Measurements from ENCODE around the gene EGFLAM.

Gene EGFLAM

GRCh38 chr5:38265546-38266179 lies 7.3 kb downstream of the EGFLAM start:
- peak; percentile 79 for DNase-seq (ENCODE audit: low spot score)

GRCh38 chr5:38267372-38267771 lies 9.0 kb downstream of the EGFLAM start:
- DNase-seq (ENCODE audit: low spot score) = no peak

GRCh38 chr5:38273626-38274025 lies 15.3 kb downstream of the EGFLAM start:
- DNase-seq (ENCODE audit: low spot score) = no peak

- DNase-seq (ENCODE audit: low spot score) = no peak
Observed at GRCh38 chr5:38274370-38274769, 16.0 kb downstream of the EGFLAM start.

GRCh38 chr5:38284384-38284783 lies 26.0 kb downstream of the EGFLAM start:
- DNase-seq (ENCODE audit: low spot score) = no peak

- no peak for DNase-seq (ENCODE audit: low spot score)
Observed at GRCh38 chr5:38285226-38285625, 26.9 kb downstream of the EGFLAM start.

- no peak for DNase-seq (ENCODE audit: low spot score)
Observed at GRCh38 chr5:38286002-38286401, 27.6 kb downstream of the EGFLAM start.

GRCh38 chr5:38287124-38287523 lies 28.8 kb downstream of the EGFLAM start:
- no peak for DNase-seq (ENCODE audit: low spot score)

- DNase-seq (ENCODE audit: low spot score) = no peak
Observed at GRCh38 chr5:38289457-38289856, 31.1 kb downstream of the EGFLAM start.

GRCh38 chr5:38290028-38290653 lies 31.8 kb downstream of the EGFLAM start:
- DNase-seq (ENCODE audit: low spot score) = no peak

GRCh38 chr5:38291355-38291754 lies 33.0 kb downstream of the EGFLAM start:
- DNase-seq (ENCODE audit: low spot score) = no peak

- DNase-seq (ENCODE audit: low spot score) = no peak
Observed at GRCh38 chr5:38292228-38292627, 33.9 kb downstream of the EGFLAM start.

- DNase-seq (ENCODE audit: low spot score) = no peak
Observed at GRCh38 chr5:38295751-38296150, 37.4 kb downstream of the EGFLAM start.

- no peak for DNase-seq (ENCODE audit: low spot score)
Observed at GRCh38 chr5:38297830-38298608, 39.7 kb downstream of the EGFLAM start.

- DNase-seq (ENCODE audit: low spot score) = no peak
Observed at GRCh38 chr5:38299585-38299984, 41.2 kb downstream of the EGFLAM start.

- DNase-seq (ENCODE audit: low spot score) = no peak
Observed at GRCh38 chr5:38305148-38305547, 46.8 kb downstream of the EGFLAM start.

- DNase-seq (ENCODE audit: low spot score) = no peak
Observed at GRCh38 chr5:38307845-38308244, 49.5 kb downstream of the EGFLAM start.

- peak; percentile 64 for DNase-seq (ENCODE audit: low spot score)
Observed at GRCh38 chr5:38316544-38317224, 58.3 kb downstream of the EGFLAM start.

- DNase-seq (ENCODE audit: low spot score) = no peak
Observed at GRCh38 chr5:38317868-38318267, 59.5 kb downstream of the EGFLAM start.

- DNase-seq (ENCODE audit: low spot score) = peak; percentile 17
Observed at GRCh38 chr5:38319491-38319890, 61.1 kb downstream of the EGFLAM start.

GRCh38 chr5:38321978-38322377 lies 63.6 kb downstream of the EGFLAM start:
- no peak for DNase-seq (ENCODE audit: low spot score)

GRCh38 chr5:38323645-38324295 lies 65.4 kb downstream of the EGFLAM start:
- DNase-seq (ENCODE audit: low spot score) = peak; percentile 89
